HEK293 (cell line): ENCODE measurements around the gene ISG15.
A peak's percentile ranks its signal among the peaks of the same experiment; 100 is the strongest.

Experiments used
- EGR2 ChIP-seq: fragments of 450-650 bp; formaldehyde crosslinking; IDR thresholded peaks from 2 replicates; pipeline ENCODE4 v1.5.1; 2016; ENCODE audit warnings: low read depth, missing biosample characterization, missing genetic modification characterization
- KLF1 ChIP-seq: fragments of 450-650 bp; formaldehyde crosslinking; IDR thresholded peaks from 2 replicates; pipeline ENCODE4 v1.5.1; 2016; ENCODE audit warnings: missing biosample characterization, missing genetic modification characterization
- KLF10 ChIP-seq: fragments of 450-650 bp; IDR thresholded peaks from 2 replicates; pipeline ENCODE4 v1.5.1; 2018; ENCODE audit warnings: missing biosample characterization, mild to moderate bottlenecking, missing genetic modification characterization
- KLF17 ChIP-seq: fragments of 450-650 bp; formaldehyde crosslinking; IDR thresholded peaks from 2 replicates; pipeline ENCODE4 v1.5.1; 2016; ENCODE audit warnings: missing biosample characterization, missing genetic modification characterization
- KLF8 ChIP-seq: fragments of 450-650 bp; formaldehyde crosslinking; IDR thresholded peaks from 2 replicates; pipeline ENCODE4 v1.5.1; 2016; ENCODE audit warnings: missing biosample characterization, missing genetic modification characterization
- KLF9 ChIP-seq: fragments of 450-650 bp; formaldehyde crosslinking; IDR thresholded peaks from 2 replicates; pipeline ENCODE4 v1.5.1; 2016; ENCODE audit warnings: missing biosample characterization, missing genetic modification characterization, low read depth
- OVOL3 ChIP-seq: fragments of 450-650 bp; formaldehyde crosslinking; IDR thresholded peaks from 2 replicates; pipeline ENCODE4 v1.5.1; 2016; ENCODE audit warnings: missing biosample characterization, missing genetic modification characterization
- PRDM1 ChIP-seq: fragments of 450-650 bp; formaldehyde crosslinking; IDR thresholded peaks from 2 replicates; pipeline ENCODE4; 2016; ENCODE audit warnings: missing biosample characterization, missing genetic modification characterization
- SP2 ChIP-seq: fragments of 450-650 bp; formaldehyde crosslinking; IDR thresholded peaks from 2 replicates; pipeline ENCODE4 v1.5.1; 2016; ENCODE audit warnings: missing biosample characterization, missing genetic modification characterization
- ZBTB10 ChIP-seq: fragments of 450-650 bp; formaldehyde crosslinking; IDR thresholded peaks from 2 replicates; pipeline ENCODE4 v1.5.1; 2016; ENCODE audit warnings: missing biosample characterization, missing genetic modification characterization
- ZIC2 ChIP-seq: fragments of 450-650 bp; formaldehyde crosslinking; IDR thresholded peaks from 2 replicates; pipeline ENCODE4 v1.5.1; 2016; ENCODE audit warnings: missing biosample characterization, missing genetic modification characterization
- ZNF121 ChIP-seq: fragments of 450-650 bp; formaldehyde crosslinking; IDR thresholded peaks from 2 replicates; pipeline ENCODE4 v1.5.1; 2016; ENCODE audit warnings: missing biosample characterization, missing genetic modification characterization
- ZNF132 ChIP-seq: fragments of 450-650 bp; formaldehyde crosslinking; IDR thresholded peaks from 2 replicates; pipeline ENCODE4 v1.5.1; 2017; ENCODE audit warnings: missing biosample characterization, missing genetic modification characterization, borderline replicate concordance
- ZNF148 ChIP-seq: fragments of 450-650 bp; formaldehyde crosslinking; IDR thresholded peaks from 2 replicates; pipeline ENCODE4 v1.5.0; 2017; ENCODE audit warnings: missing biosample characterization, missing genetic modification characterization, borderline replicate concordance
- ZNF157 ChIP-seq: fragments of 450-650 bp; formaldehyde crosslinking; IDR thresholded peaks from 2 replicates; pipeline ENCODE4 v1.5.1; 2016; ENCODE audit warnings: missing biosample characterization, missing genetic modification characterization
- ZNF19 ChIP-seq: fragments of 450-650 bp; formaldehyde crosslinking; IDR thresholded peaks from 2 replicates; pipeline ENCODE4; 2016; ENCODE audit warnings: missing biosample characterization, missing genetic modification characterization, low read depth
- ZNF48 ChIP-seq: fragments of 450-650 bp; formaldehyde crosslinking; IDR thresholded peaks from 2 replicates; pipeline ENCODE4 v1.5.1; 2016; ENCODE audit warnings: missing biosample characterization, missing genetic modification characterization
- ZNF510 ChIP-seq: fragments of 450-650 bp; formaldehyde crosslinking; IDR thresholded peaks from 2 replicates; pipeline ENCODE4 v1.5.1; 2018; ENCODE audit warnings: mild to moderate bottlenecking, missing genetic modification characterization, missing biosample characterization; ENCODE audit not compliant: insufficient replicate concordance
- ZNF580 ChIP-seq: fragments of 450-650 bp; formaldehyde crosslinking; IDR thresholded peaks from 2 replicates; pipeline ENCODE4 v1.5.1; 2016; ENCODE audit warnings: missing biosample characterization, missing genetic modification characterization
- ZNF664 ChIP-seq: fragments of 450-650 bp; formaldehyde crosslinking; IDR thresholded peaks from 2 replicates; pipeline ENCODE4 v1.5.1; 2016; ENCODE audit warnings: missing biosample characterization, missing genetic modification characterization
- ZNF701 ChIP-seq: fragments of 450-650 bp; formaldehyde crosslinking; IDR thresholded peaks from 2 replicates; pipeline ENCODE4 v1.5.1; 2016; ENCODE audit warnings: missing biosample characterization, missing genetic modification characterization
- ZNF76 ChIP-seq: fragments of 450-650 bp; formaldehyde crosslinking; IDR thresholded peaks from 2 replicates; pipeline ENCODE4; 2016; ENCODE audit warnings: low read depth, missing biosample characterization, missing genetic modification characterization, borderline replicate concordance
- ZNF785 ChIP-seq: fragments of 450-650 bp; formaldehyde crosslinking; IDR thresholded peaks from 2 replicates; pipeline ENCODE4 v1.5.1; 2016; ENCODE audit warnings: missing biosample characterization, missing genetic modification characterization
- ZSCAN5A ChIP-seq: fragments of 450-650 bp; formaldehyde crosslinking; IDR thresholded peaks from 2 replicates; pipeline ENCODE4 v1.5.1; 2016; ENCODE audit warnings: missing biosample characterization, missing genetic modification characterization

The ISG15 gene

GRCh38 chr1:998995-999724 is 14.1 kb upstream of the ISG15 start (continued):
- TF ChIP-seq KLF17 (tag by site-specific recombination) (0 out of 2 replicates have a peak, but pooled peaks have one; percentile 30), KLF8 (tag by site-specific recombination) (peak; percentile 69), ZNF157 (tag by site-specific recombination) (no peak), ZNF19 (tag by site-specific recombination) (no peak), ZNF785 (tag by site-specific recombination) (no peak), ZSCAN5A (tag by site-specific recombination) (no peak), ZNF121 (no peak), ZNF76 (no peak), ZIC2 (tag by site-specific recombination) (peak; percentile 18), ZNF664 (tag by site-specific recombination) (no peak), EGR2 (tag by site-specific recombination) (peak; percentile 59), OVOL3 (tag by site-specific recombination) (no peak), ZNF701 (tag by site-specific recombination) (no peak), SP2 (tag by site-specific recombination) (peak; percentile 54), ZBTB10 (no peak; the same call in 1 of the 2 replicates), KLF9 (tag by site-specific recombination) (no peak), ZNF48 (no peak), KLF10 (tag by site-specific recombination) (no peak; the same call in 1 of the 2 replicates), ZNF148 (tag by site-specific recombination) (no peak), ZNF580 (tag by site-specific recombination) (no peak), ZNF510 (no peak), ZNF132 (no peak), PRDM1 (no peak), KLF1 (tag by site-specific recombination) (no peak)
